Esophagus muscularis mucosa (tissue), 4 donors: Measurements from ENCODE around the gene STRADA.

Source experiments
- EP300 ChIP-seq: sonication (generic); formaldehyde crosslinking; IDR thresholded peaks from one replicate; pipeline ENCODE4 v1.6.1; 2017; ENCODE audit warnings: antibody characterized with exemption
- POLR2A ChIP-seq: fragments of 450-650 bp; IDR thresholded peaks from one replicate; pipeline ENCODE4 v1.6.1; 2017; ENCODE audit warnings: antibody characterized with exemption, moderate library complexity, mild to moderate bottlenecking, low read depth
- POLR2AphosphoS5 ChIP-seq, 2 donors: sonication (generic); formaldehyde crosslinking; IDR thresholded peaks; one replicate each; pipeline ENCODE4 v1.6.1; 2017; ENCODE audit warnings: antibody characterized with exemption in 2 of 2
- TF ChIP-seq, protein P1 (sequence below), 3 experiments: fragments of 200-600 bp in 2 of 3; fragments of 450-650 bp in 1 of 3; sonication (generic) in 2 of 3; IDR thresholded peaks; one replicate each; pipeline ENCODE4 v1.5.1; 2017 to 2019; ENCODE audit warnings: antibody characterized with exemption in 3 of 3, mild to moderate bottlenecking in 2 of 3, moderate library complexity in 1 of 3

GRCh38 chr17:63698381-63698885, 43.2 kb downstream of the STRADA start:
- TF ChIP-seq POLR2A = no peak
- TF ChIP-seq POLR2AphosphoS5 (IDR thresholded peaks at IDR 0.05) = no peak
- TF ChIP-seq, protein P1, sequence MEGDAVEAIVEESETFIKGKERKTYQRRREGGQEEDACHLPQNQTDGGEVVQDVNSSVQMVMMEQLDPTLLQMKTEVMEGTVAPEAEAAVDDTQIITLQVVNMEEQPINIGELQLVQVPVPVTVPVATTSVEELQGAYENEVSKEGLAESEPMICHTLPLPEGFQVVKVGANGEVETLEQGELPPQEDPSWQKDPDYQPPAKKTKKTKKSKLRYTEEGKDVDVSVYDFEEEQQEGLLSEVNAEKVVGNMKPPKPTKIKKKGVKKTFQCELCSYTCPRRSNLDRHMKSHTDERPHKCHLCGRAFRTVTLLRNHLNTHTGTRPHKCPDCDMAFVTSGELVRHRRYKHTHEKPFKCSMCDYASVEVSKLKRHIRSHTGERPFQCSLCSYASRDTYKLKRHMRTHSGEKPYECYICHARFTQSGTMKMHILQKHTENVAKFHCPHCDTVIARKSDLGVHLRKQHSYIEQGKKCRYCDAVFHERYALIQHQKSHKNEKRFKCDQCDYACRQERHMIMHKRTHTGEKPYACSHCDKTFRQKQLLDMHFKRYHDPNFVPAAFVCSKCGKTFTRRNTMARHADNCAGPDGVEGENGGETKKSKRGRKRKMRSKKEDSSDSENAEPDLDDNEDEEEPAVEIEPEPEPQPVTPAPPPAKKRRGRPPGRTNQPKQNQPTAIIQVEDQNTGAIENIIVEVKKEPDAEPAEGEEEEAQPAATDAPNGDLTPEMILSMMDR (IDR thresholded peaks at IDR 0.05) = no peak
- no peak for TF ChIP-seq EP300
